SK-N-SH (cell line): Measurements from ENCODE around the gene ANKRD44.

Experiments used
- POLR2AphosphoS5 ChIP-seq: IDR thresholded peaks from 2 replicates; pipeline ENCODE4 v1.6.1; 2012; ENCODE audit warnings: low read depth, low read length
- SIN3A ChIP-seq: IDR thresholded peaks from 2 replicates; pipeline ENCODE4 v1.6.1; 2012; ENCODE audit warnings: low read depth, mild to moderate bottlenecking, low read length, moderate library complexity, borderline replicate concordance
- TAF1 ChIP-seq: IDR thresholded peaks from 2 replicates; pipeline ENCODE4 v1.6.1; 2012; ENCODE audit warnings: low read depth, mild to moderate bottlenecking, low read length, moderate library complexity, borderline replicate concordance
- TCF12 ChIP-seq: IDR thresholded peaks from 2 replicates; pipeline ENCODE4 v1.4.0; 2012
- TF ChIP-seq, protein P1 (sequence below): fragments of 200-600 bp; sonication (generic); IDR thresholded peaks from 2 replicates; pipeline ENCODE4 v1.6.1; 2017; ENCODE audit warnings: antibody characterized with exemption, mild to moderate bottlenecking, moderate library complexity
- TF ChIP-seq, protein P2 (sequence below): IDR thresholded peaks from 2 replicates; pipeline ENCODE4 v1.4.0; 2012; ENCODE audit warnings: low read depth
- TF ChIP-seq, protein P3 (sequence below): IDR thresholded peaks from 2 replicates; pipeline ENCODE4 v1.6.1; 2012; ENCODE audit warnings: mild to moderate bottlenecking, low read depth, low read length, moderate library complexity

DNA sequence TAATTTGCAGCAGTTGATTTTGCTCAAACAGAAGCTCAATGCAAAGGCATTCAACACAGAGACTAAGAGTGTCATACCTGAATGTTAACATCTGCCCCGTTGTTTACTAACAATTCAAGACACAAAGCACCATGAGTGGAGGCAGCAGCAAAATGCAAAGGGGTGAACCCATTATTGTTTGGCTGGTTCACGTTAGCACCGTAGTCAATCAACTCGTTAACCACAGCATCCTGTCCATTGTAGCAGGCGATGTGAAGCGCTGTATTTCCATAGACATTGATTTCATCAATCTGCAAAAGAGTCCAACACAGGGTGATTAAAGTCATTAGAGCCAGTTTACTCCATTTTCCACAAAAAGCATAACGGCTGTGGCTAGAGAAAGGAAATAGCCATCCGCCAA, 189.3 kb downstream of the ANKRD44 start:
- TF ChIP-seq, protein P1, sequence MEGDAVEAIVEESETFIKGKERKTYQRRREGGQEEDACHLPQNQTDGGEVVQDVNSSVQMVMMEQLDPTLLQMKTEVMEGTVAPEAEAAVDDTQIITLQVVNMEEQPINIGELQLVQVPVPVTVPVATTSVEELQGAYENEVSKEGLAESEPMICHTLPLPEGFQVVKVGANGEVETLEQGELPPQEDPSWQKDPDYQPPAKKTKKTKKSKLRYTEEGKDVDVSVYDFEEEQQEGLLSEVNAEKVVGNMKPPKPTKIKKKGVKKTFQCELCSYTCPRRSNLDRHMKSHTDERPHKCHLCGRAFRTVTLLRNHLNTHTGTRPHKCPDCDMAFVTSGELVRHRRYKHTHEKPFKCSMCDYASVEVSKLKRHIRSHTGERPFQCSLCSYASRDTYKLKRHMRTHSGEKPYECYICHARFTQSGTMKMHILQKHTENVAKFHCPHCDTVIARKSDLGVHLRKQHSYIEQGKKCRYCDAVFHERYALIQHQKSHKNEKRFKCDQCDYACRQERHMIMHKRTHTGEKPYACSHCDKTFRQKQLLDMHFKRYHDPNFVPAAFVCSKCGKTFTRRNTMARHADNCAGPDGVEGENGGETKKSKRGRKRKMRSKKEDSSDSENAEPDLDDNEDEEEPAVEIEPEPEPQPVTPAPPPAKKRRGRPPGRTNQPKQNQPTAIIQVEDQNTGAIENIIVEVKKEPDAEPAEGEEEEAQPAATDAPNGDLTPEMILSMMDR: no peak
- TF ChIP-seq, protein P2, sequence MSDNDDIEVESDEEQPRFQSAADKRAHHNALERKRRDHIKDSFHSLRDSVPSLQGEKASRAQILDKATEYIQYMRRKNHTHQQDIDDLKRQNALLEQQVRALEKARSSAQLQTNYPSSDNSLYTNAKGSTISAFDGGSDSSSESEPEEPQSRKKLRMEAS: no peak
- TF ChIP-seq POLR2AphosphoS5 (no peak), TCF12 (no peak), SIN3A (no peak), TAF1 (no peak)
- TF ChIP-seq, protein P3, sequence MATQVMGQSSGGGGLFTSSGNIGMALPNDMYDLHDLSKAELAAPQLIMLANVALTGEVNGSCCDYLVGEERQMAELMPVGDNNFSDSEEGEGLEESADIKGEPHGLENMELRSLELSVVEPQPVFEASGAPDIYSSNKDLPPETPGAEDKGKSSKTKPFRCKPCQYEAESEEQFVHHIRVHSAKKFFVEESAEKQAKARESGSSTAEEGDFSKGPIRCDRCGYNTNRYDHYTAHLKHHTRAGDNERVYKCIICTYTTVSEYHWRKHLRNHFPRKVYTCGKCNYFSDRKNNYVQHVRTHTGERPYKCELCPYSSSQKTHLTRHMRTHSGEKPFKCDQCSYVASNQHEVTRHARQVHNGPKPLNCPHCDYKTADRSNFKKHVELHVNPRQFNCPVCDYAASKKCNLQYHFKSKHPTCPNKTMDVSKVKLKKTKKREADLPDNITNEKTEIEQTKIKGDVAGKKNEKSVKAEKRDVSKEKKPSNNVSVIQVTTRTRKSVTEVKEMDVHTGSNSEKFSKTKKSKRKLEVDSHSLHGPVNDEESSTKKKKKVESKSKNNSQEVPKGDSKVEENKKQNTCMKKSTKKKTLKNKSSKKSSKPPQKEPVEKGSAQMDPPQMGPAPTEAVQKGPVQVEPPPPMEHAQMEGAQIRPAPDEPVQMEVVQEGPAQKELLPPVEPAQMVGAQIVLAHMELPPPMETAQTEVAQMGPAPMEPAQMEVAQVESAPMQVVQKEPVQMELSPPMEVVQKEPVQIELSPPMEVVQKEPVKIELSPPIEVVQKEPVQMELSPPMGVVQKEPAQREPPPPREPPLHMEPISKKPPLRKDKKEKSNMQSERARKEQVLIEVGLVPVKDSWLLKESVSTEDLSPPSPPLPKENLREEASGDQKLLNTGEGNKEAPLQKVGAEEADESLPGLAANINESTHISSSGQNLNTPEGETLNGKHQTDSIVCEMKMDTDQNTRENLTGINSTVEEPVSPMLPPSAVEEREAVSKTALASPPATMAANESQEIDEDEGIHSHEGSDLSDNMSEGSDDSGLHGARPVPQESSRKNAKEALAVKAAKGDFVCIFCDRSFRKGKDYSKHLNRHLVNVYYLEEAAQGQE: no peak
